ENCODE measurements around the gene CTNNA3.

Gene CTNNA3

DNA sequence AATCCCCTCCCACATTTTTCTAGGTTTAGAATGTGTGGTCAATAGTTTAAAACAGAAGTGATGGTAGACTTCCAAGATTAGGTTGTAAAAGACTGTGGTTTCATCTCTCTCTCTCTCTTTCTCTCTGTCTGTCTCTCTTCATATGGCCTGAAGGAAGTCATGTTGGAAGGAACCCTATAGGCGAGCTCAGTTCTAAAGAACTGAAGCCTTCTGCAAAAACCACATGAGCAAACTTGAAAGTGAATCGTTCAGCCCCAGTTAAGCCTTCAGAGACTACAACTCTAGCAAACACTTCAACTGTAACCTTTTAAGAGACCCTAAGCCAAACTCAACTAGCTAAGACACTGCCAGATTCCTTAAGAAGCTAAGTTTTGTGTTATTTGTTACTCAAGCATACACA lies 1477.7 kb downstream of the CTNNA3 start:
- Histone ChIP-seq H3K36me3 (ENCODE audit: control insufficient read depth in 2 of 2, insufficient read depth in 1 of 2, low read length in 2 of 2) (no peaks in the 10 kb centered on the region), H3K9me3 (ENCODE audit: control insufficient read depth, insufficient read depth, low read depth, low read length) (no peaks in the 10 kb centered on the region), H3K27ac (ENCODE audit: extremely low read depth, low read depth, low read length) (no peak overlapping the region), H3K4me3 (ENCODE audit: low read depth, low read length) (no peak overlapping the region), H3K4me1 (ENCODE audit: control insufficient read depth, insufficient read depth, low read length) (no peaks in the 10 kb centered on the region)
- ChIA-PET POLR2A (no interaction called here), CTCF (no interaction called here)
- TF ChIP-seq, protein P1, sequence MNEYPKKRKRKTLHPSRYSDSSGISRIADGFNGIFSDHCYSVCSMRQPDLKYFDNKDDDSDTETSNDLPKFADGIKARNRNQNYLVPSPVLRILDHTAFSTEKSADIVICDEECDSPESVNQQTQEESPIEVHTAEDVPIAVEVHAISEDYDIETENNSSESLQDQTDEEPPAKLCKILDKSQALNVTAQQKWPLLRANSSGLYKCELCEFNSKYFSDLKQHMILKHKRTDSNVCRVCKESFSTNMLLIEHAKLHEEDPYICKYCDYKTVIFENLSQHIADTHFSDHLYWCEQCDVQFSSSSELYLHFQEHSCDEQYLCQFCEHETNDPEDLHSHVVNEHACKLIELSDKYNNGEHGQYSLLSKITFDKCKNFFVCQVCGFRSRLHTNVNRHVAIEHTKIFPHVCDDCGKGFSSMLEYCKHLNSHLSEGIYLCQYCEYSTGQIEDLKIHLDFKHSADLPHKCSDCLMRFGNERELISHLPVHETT (tag by site-specific recombination; IDR thresholded peaks at IDR 0.05): no peak
- TF ChIP-seq, protein P2, sequence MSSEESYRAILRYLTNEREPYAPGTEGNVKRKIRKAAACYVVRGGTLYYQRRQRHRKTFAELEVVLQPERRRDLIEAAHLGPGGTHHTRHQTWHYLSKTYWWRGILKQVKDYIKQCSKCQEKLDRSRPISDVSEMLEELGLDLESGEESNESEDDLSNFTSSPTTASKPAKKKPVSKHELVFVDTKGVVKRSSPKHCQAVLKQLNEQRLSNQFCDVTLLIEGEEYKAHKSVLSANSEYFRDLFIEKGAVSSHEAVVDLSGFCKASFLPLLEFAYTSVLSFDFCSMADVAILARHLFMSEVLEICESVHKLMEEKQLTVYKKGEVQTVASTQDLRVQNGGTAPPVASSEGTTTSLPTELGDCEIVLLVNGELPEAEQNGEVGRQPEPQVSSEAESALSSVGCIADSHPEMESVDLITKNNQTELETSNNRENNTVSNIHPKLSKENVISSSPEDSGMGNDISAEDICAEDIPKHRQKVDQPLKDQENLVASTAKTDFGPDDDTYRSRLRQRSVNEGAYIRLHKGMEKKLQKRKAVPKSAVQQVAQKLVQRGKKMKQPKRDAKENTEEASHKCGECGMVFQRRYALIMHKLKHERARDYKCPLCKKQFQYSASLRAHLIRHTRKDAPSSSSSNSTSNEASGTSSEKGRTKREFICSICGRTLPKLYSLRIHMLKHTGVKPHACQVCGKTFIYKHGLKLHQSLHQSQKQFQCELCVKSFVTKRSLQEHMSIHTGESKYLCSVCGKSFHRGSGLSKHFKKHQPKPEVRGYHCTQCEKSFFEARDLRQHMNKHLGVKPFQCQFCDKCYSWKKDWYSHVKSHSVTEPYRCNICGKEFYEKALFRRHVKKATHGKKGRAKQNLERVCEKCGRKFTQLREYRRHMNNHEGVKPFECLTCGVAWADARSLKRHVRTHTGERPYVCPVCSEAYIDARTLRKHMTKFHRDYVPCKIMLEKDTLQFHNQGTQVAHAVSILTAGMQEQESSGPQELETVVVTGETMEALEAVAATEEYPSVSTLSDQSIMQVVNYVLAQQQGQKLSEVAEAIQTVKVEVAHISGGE (tag by site-specific recombination; conservative IDR thresholded peaks at IDR 0.05; ENCODE audit: low read depth): no peak
- no peak for TF ChIP-seq ZNF777 (tag by site-specific recombination; IDR thresholded peaks at IDR 0.05; ENCODE audit: borderline replicate concordance)
- TF ChIP-seq IKZF3 (tag by site-specific recombination; IDR thresholded peaks at IDR 0.05): no peak
- TF ChIP-seq ZNF416 (tag by site-specific recombination; IDR thresholded peaks at IDR 0.05): no peak
- no peak for TF ChIP-seq ZNF184 (tag by site-specific recombination; IDR thresholded peaks at IDR 0.05)
- TF ChIP-seq ZNF785 (tag by site-specific recombination; IDR thresholded peaks at IDR 0.05): no peak
- no peak for TF ChIP-seq ZNF501 (tag by site-specific recombination; IDR thresholded peaks at IDR 0.05)
- TF ChIP-seq, protein P3, sequence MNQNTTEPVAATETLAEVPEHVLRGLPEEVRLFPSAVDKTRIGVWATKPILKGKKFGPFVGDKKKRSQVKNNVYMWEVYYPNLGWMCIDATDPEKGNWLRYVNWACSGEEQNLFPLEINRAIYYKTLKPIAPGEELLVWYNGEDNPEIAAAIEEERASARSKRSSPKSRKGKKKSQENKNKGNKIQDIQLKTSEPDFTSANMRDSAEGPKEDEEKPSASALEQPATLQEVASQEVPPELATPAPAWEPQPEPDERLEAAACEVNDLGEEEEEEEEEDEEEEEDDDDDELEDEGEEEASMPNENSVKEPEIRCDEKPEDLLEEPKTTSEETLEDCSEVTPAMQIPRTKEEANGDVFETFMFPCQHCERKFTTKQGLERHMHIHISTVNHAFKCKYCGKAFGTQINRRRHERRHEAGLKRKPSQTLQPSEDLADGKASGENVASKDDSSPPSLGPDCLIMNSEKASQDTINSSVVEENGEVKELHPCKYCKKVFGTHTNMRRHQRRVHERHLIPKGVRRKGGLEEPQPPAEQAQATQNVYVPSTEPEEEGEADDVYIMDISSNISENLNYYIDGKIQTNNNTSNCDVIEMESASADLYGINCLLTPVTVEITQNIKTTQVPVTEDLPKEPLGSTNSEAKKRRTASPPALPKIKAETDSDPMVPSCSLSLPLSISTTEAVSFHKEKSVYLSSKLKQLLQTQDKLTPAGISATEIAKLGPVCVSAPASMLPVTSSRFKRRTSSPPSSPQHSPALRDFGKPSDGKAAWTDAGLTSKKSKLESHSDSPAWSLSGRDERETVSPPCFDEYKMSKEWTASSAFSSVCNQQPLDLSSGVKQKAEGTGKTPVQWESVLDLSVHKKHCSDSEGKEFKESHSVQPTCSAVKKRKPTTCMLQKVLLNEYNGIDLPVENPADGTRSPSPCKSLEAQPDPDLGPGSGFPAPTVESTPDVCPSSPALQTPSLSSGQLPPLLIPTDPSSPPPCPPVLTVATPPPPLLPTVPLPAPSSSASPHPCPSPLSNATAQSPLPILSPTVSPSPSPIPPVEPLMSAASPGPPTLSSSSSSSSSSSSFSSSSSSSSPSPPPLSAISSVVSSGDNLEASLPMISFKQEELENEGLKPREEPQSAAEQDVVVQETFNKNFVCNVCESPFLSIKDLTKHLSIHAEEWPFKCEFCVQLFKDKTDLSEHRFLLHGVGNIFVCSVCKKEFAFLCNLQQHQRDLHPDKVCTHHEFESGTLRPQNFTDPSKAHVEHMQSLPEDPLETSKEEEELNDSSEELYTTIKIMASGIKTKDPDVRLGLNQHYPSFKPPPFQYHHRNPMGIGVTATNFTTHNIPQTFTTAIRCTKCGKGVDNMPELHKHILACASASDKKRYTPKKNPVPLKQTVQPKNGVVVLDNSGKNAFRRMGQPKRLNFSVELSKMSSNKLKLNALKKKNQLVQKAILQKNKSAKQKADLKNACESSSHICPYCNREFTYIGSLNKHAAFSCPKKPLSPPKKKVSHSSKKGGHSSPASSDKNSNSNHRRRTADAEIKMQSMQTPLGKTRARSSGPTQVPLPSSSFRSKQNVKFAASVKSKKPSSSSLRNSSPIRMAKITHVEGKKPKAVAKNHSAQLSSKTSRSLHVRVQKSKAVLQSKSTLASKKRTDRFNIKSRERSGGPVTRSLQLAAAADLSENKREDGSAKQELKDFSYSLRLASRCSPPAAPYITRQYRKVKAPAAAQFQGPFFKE (tag by site-specific recombination; IDR thresholded peaks at IDR 0.05; ENCODE audit: borderline replicate concordance): no peak

DNA sequence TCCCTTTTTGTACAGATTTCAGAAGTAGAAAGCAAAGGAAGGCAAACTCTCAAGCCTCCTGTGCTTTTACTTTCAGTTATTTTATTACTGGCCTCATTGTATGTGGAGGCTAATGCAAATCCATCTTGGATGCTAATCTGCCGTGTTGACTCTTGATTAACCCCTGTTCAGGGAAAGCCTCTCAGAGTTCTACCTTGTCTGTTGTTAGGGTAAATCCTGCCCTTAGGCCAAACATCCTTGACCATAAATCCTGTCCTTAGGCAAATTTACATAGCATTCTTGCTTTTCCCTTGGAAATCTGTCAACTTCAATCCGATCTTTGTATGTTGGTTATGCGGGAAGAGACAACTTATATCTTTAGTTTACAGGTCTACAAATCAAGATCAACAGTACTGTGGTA lies 1480.1 kb downstream of the CTNNA3 start:
- ChIA-PET POLR2A (no interaction called here), CTCF (no interaction called here)
- Histone ChIP-seq H3K4me1 (ENCODE audit: control insufficient read depth, insufficient read depth, low read length) (no peaks in the 10 kb centered on the region), H3K36me3 (ENCODE audit: control insufficient read depth in 2 of 2, insufficient read depth in 1 of 2, low read length in 2 of 2) (no peaks in the 10 kb centered on the region), H3K27ac (ENCODE audit: extremely low read depth, low read depth, low read length) (no peak overlapping the region), H3K9me3 (ENCODE audit: control insufficient read depth, insufficient read depth, low read depth, low read length) (no peaks in the 10 kb centered on the region), H3K4me3 (ENCODE audit: low read depth, low read length) (no peak overlapping the region)
- TF ChIP-seq ZNF121 (tag by site-specific recombination; IDR thresholded peaks at IDR 0.05) (no peak), IKZF3 (tag by site-specific recombination; IDR thresholded peaks at IDR 0.05) (no peak), GLI2 (tag by site-specific recombination; IDR thresholded peaks at IDR 0.05; ENCODE audit: borderline replicate concordance, low read depth) (no peak), ZNF664 (tag by site-specific recombination; IDR thresholded peaks at IDR 0.05) (no peak), SETDB1 (IDR thresholded peaks at IDR 0.05; ENCODE audit: insufficient read length, low read length) (no peak), ZNF596 (tag by site-specific recombination; IDR thresholded peaks at IDR 0.05) (no peak), ZNF660 (tag by site-specific recombination; IDR thresholded peaks at IDR 0.05) (no peak), MZF1 (tag by site-specific recombination; IDR thresholded peaks at IDR 0.05; ENCODE audit: borderline replicate concordance) (no peak)
- TF ChIP-seq, protein P4, sequence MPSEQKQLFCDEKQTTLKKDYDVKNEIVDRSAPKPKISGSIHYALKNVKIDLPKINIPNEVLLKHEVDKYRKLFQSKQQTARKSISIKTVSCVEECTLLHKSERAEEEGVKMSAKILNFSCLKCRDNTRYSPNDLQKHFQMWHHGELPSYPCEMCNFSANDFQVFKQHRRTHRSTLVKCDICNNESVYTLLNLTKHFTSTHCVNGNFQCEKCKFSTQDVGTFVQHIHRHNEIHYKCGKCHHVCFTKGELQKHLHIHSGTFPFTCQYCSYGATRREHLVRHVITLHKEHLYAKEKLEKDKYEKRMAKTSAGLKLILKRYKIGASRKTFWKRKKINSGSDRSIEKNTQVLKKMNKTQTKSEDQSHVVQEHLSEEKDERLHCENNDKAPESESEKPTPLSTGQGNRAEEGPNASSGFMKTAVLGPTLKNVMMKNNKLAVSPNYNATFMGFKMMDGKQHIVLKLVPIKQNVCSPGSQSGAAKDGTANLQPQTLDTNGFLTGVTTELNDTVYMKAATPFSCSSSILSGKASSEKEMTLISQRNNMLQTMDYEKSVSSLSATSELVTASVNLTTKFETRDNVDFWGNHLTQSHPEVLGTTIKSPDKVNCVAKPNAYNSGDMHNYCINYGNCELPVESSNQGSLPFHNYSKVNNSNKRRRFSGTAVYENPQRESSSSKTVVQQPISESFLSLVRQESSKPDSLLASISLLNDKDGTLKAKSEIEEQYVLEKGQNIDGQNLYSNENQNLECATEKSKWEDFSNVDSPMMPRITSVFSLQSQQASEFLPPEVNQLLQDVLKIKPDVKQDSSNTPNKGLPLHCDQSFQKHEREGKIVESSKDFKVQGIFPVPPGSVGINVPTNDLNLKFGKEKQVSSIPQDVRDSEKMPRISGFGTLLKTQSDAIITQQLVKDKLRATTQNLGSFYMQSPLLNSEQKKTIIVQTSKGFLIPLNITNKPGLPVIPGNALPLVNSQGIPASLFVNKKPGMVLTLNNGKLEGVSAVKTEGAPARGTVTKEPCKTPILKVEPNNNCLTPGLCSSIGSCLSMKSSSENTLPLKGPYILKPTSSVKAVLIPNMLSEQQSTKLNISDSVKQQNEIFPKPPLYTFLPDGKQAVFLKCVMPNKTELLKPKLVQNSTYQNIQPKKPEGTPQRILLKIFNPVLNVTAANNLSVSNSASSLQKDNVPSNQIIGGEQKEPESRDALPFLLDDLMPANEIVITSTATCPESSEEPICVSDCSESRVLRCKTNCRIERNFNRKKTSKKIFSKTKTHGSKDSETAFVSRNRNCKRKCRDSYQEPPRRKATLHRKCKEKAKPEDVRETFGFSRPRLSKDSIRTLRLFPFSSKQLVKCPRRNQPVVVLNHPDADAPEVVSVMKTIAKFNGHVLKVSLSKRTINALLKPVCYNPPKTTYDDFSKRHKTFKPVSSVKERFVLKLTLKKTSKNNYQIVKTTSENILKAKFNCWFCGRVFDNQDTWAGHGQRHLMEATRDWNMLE (tag by site-specific recombination; conservative IDR thresholded peaks at IDR 0.05; ENCODE audit: low read depth): no peak
- TF ChIP-seq, protein P5, sequence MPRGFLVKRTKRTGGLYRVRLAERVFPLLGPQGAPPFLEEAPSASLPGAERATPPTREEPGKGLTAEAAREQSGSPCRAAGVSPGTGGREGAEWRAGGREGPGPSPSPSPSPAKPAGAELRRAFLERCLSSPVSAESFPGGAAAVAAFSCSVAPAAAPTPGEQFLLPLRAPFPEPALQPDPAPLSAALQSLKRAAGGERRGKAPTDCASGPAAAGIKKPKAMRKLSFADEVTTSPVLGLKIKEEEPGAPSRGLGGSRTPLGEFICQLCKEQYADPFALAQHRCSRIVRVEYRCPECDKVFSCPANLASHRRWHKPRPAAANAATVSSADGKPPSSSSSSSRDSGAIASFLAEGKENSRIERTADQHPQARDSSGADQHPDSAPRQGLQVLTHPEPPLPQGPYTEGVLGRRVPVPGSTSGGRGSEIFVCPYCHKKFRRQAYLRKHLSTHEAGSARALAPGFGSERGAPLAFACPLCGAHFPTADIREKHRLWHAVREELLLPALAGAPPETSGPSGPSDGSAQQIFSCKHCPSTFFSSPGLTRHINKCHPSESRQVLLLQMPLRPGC (tag by site-specific recombination; IDR thresholded peaks at IDR 0.05): no peak
